ENCODE results near the gene DDIT4. TPM values are rescaled to one million over a fixed set of nuclear protein-coding genes. Genes with fewer than 3 reads are reported as not detected.

Gene DDIT4
- total and polyA plus RNA-seq, 2 experiments from 2014 or later, result 114 to 136 TPM

DNA sequence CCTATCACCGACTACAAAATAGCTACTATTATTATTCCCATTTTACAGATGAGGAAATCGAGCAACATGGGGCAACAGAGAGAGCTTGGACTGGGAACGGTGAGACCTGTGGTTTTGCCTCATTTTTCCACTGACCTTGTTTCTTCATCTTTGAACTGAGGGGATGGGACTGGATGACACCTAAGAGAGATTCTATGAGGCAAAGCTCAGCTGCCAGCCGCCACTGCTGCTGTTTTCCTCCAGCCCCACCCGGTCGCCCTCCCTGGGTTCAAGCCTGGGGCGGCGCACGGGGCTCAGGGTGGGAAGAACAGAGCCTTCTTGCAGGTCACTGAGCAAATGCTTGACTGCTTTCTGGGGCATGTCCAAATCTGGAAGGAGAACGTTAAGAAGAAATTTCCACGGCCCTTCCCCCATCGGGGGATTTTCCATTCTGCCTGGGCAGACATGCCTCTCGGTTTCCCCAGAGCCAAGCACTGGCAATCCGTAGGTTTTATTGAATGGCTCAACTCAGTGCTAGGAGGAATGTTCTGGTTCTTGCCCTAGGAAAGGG is 12.3 kb downstream of the DDIT4 start (continued):
- TF ChIP-seq, protein P1, sequence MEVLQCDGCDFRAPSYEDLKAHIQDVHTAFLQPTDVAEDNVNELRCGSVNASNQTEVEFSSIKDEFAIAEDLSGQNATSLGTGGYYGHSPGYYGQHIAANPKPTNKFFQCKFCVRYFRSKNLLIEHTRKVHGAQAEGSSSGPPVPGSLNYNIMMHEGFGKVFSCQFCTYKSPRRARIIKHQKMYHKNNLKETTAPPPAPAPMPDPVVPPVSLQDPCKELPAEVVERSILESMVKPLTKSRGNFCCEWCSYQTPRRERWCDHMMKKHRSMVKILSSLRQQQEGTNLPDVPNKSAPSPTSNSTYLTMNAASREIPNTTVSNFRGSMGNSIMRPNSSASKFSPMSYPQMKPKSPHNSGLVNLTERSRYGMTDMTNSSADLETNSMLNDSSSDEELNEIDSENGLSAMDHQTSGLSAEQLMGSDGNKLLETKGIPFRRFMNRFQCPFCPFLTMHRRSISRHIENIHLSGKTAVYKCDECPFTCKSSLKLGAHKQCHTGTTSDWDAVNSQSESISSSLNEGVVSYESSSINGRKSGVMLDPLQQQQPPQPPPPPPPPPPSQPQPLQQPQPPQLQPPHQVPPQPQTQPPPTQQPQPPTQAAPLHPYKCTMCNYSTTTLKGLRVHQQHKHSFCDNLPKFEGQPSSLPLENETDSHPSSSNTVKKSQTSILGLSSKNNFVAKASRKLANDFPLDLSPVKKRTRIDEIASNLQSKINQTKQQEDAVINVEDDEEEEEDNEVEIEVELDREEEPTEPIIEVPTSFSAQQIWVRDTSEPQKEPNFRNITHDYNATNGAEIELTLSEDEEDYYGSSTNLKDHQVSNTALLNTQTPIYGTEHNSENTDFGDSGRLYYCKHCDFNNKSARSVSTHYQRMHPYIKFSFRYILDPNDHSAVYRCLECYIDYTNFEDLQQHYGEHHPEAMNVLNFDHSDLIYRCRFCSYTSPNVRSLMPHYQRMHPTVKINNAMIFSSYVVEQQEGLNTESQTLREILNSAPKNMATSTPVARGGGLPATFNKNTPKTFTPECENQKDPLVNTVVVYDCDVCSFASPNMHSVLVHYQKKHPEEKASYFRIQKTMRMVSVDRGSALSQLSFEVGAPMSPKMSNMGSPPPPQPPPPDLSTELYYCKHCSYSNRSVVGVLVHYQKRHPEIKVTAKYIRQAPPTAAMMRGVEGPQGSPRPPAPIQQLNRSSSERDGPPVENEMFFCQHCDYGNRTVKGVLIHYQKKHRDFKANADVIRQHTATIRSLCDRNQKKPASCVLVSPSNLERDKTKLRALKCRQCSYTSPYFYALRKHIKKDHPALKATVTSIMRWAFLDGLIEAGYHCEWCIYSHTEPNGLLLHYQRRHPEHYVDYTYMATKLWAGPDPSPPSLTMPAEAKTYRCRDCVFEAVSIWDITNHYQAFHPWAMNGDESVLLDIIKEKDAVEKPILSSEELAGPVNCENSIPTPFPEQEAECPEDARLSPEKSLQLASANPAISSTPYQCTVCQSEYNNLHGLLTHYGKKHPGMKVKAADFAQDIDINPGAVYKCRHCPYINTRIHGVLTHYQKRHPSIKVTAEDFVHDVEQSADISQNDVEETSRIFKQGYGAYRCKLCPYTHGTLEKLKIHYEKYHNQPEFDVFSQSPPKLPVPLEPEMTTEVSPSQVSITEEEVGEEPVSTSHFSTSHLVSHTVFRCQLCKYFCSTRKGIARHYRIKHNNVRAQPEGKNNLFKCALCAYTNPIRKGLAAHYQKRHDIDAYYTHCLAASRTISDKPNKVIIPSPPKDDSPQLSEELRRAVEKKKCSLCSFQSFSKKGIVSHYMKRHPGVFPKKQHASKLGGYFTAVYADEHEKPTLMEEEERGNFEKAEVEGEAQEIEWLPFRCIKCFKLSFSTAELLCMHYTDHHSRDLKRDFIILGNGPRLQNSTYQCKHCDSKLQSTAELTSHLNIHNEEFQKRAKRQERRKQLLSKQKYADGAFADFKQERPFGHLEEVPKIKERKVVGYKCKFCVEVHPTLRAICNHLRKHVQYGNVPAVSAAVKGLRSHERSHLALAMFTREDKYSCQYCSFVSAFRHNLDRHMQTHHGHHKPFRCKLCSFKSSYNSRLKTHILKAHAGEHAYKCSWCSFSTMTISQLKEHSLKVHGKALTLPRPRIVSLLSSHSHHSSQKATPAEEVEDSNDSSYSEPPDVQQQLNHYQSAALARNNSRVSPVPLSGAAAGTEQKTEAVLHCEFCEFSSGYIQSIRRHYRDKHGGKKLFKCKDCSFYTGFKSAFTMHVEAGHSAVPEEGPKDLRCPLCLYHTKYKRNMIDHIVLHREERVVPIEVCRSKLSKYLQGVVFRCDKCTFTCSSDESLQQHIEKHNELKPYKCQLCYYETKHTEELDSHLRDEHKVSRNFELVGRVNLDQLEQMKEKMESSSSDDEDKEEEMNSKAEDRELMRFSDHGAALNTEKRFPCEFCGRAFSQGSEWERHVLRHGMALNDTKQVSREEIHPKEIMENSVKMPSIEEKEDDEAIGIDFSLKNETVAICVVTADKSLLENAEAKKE (CRISPR knock-in tag; IDR thresholded peaks at IDR 0.05), result no peak
- TF ChIP-seq NANOG (IDR thresholded peaks at IDR 0.05; ENCODE audit: borderline replicate concordance), result no peak
- TF ChIP-seq EZH2 (IDR thresholded peaks at IDR 0.05; ENCODE audit: low read depth, unreplicated experiment), result no peak
- TF ChIP-seq ZNF114 (CRISPR knock-in tag; IDR thresholded peaks at IDR 0.05), result no peak
- no peak for TF ChIP-seq CREB1 (CRISPR knock-in tag; IDR thresholded peaks at IDR 0.05; ENCODE audit: low read depth)
- TF ChIP-seq, protein P2, sequence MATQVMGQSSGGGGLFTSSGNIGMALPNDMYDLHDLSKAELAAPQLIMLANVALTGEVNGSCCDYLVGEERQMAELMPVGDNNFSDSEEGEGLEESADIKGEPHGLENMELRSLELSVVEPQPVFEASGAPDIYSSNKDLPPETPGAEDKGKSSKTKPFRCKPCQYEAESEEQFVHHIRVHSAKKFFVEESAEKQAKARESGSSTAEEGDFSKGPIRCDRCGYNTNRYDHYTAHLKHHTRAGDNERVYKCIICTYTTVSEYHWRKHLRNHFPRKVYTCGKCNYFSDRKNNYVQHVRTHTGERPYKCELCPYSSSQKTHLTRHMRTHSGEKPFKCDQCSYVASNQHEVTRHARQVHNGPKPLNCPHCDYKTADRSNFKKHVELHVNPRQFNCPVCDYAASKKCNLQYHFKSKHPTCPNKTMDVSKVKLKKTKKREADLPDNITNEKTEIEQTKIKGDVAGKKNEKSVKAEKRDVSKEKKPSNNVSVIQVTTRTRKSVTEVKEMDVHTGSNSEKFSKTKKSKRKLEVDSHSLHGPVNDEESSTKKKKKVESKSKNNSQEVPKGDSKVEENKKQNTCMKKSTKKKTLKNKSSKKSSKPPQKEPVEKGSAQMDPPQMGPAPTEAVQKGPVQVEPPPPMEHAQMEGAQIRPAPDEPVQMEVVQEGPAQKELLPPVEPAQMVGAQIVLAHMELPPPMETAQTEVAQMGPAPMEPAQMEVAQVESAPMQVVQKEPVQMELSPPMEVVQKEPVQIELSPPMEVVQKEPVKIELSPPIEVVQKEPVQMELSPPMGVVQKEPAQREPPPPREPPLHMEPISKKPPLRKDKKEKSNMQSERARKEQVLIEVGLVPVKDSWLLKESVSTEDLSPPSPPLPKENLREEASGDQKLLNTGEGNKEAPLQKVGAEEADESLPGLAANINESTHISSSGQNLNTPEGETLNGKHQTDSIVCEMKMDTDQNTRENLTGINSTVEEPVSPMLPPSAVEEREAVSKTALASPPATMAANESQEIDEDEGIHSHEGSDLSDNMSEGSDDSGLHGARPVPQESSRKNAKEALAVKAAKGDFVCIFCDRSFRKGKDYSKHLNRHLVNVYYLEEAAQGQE (IDR thresholded peaks at IDR 0.05; ENCODE audit: unreplicated experiment), result no peak

Data from GM23338 (cell line).